Loucy (cell line): ENCODE results near the gene GPR146.

Experiments used
- H2AFZ ChIP-seq: fragments of 200-600 bp; sonication (generic); 2 replicates; pipeline ENCODE4 v1.6.0; 2016; ENCODE audit warnings: antibody characterized with exemption, mild to moderate bottlenecking, low read length, moderate library complexity
- H3F3A ChIP-seq: fragments of 200-600 bp; 2 replicates; pipeline ENCODE4 v1.6.0; 2016; ENCODE audit warnings: antibody characterized with exemption, low read depth, mild to moderate bottlenecking
- H3K27me3 ChIP-seq: fragments of 200-600 bp; sonication (generic); 2 replicates; pipeline ENCODE4 v1.6.1; 2014; ENCODE audit warnings: low read length, mild to moderate bottlenecking; ENCODE audit not compliant: insufficient read depth, poor library complexity, severe bottlenecking
- H3K36me3 ChIP-seq: fragments of 200-600 bp; sonication (generic); 2 replicates; pipeline ENCODE4 v1.6.1; 2016; ENCODE audit warnings: low read length; ENCODE audit not compliant: insufficient read depth
- H3K4me1 ChIP-seq: fragments of 200-600 bp; sonication (generic); 2 replicates; pipeline ENCODE4 v1.5.1; 2014; ENCODE audit warnings: low read length, mild to moderate bottlenecking; ENCODE audit not compliant: insufficient read depth, poor library complexity, severe bottlenecking
- H3K4me2 ChIP-seq: fragments of 200-600 bp; sonication (generic); 2 replicates; pipeline ENCODE4 v1.6.0; 2014; ENCODE audit warnings: antibody characterized with exemption, low read length, low read depth, mild to moderate bottlenecking; ENCODE audit not compliant: poor library complexity, severe bottlenecking
- H3K4me3 ChIP-seq: fragments of 200-600 bp; sonication (generic); 2 replicates; pipeline ENCODE4 v1.5.1; 2014; ENCODE audit warnings: low read length, mild to moderate bottlenecking, mixed read lengths; ENCODE audit not compliant: poor library complexity, severe bottlenecking
- H3K79me2 ChIP-seq: fragments of 200-600 bp; sonication (generic); 2 replicates; pipeline ENCODE4 v1.6.1; 2014; ENCODE audit warnings: low read length; ENCODE audit not compliant: insufficient read depth
- H3K9ac ChIP-seq: fragments of 200-600 bp; sonication (generic); 2 replicates; pipeline ENCODE4 v1.6.0; 2014; ENCODE audit warnings: mild to moderate bottlenecking, low read depth, low read length, moderate library complexity; ENCODE audit not compliant: poor library complexity, severe bottlenecking
- H3K9me2 ChIP-seq: fragments of 200-600 bp; sonication (generic); replicated peaks from 2 replicates; pipeline ENCODE4 v1.6.1; 2016; ENCODE audit warnings: low read depth, low read length, mixed read lengths
- H3K9me3 ChIP-seq: fragments of 200-600 bp; sonication (generic); 2 replicates; pipeline ENCODE4 v1.6.1; 2014; ENCODE audit warnings: mild to moderate bottlenecking, antibody characterized with exemption, low read length, low read depth; ENCODE audit not compliant: insufficient read depth
- H4K20me1 ChIP-seq: fragments of 200-600 bp; sonication (generic); 2 replicates; pipeline ENCODE4 v1.6.0; 2014; ENCODE audit warnings: antibody characterized with exemption, low read length, mild to moderate bottlenecking; ENCODE audit not compliant: insufficient read depth, poor library complexity, severe bottlenecking
- EZH2phosphoT487 ChIP-seq: fragments of 200-600 bp; IDR thresholded peaks from 2 replicates; pipeline ENCODE4 v1.6.1; 2018; ENCODE audit warnings: antibody characterized with exemption, mild to moderate bottlenecking, moderate library complexity, borderline replicate concordance
- TF ChIP-seq, protein P1 (sequence below): fragments of 200-600 bp; sonication (generic); conservative IDR thresholded peaks from 2 replicates; pipeline ENCODE4 v1.5.1; 2014; ENCODE audit warnings: mild to moderate bottlenecking, antibody characterized with exemption, low read length

GPR146 gene

GRCh38 chr7:1099637-1100036, 55.3 kb downstream of the GPR146 start:
- no peak for TF ChIP-seq EZH2phosphoT487
- TF ChIP-seq, protein P1, sequence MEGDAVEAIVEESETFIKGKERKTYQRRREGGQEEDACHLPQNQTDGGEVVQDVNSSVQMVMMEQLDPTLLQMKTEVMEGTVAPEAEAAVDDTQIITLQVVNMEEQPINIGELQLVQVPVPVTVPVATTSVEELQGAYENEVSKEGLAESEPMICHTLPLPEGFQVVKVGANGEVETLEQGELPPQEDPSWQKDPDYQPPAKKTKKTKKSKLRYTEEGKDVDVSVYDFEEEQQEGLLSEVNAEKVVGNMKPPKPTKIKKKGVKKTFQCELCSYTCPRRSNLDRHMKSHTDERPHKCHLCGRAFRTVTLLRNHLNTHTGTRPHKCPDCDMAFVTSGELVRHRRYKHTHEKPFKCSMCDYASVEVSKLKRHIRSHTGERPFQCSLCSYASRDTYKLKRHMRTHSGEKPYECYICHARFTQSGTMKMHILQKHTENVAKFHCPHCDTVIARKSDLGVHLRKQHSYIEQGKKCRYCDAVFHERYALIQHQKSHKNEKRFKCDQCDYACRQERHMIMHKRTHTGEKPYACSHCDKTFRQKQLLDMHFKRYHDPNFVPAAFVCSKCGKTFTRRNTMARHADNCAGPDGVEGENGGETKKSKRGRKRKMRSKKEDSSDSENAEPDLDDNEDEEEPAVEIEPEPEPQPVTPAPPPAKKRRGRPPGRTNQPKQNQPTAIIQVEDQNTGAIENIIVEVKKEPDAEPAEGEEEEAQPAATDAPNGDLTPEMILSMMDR: no peak
- Histone ChIP-seq H4K20me1 (no peaks in the 10 kb centered on the region), H3K27me3 (no peaks in the 10 kb centered on the region), H3K79me2 (no peaks in the 10 kb centered on the region), H3K36me3 (no peaks in the 10 kb centered on the region), H2AFZ (no peak overlapping the region), H3K9ac (no peak overlapping the region), H3F3A (no peaks in the 10 kb centered on the region), H3K4me1 (peaks cover 12% of the 10 kb centered on the region), H3K4me3 (no peak overlapping the region), H3K9me2 (no peaks in the 10 kb centered on the region), H3K4me2 (no peak overlapping the region), H3K9me3 (no peaks in the 10 kb centered on the region)

- no peak overlapping the region for H2AFZ ChIP-seq
- no peak overlapping the region for H3K4me2 ChIP-seq
- H3K9me3 ChIP-seq: no peaks in the 10 kb centered on the region
- H3F3A ChIP-seq: no peaks in the 10 kb centered on the region
- no peaks in the 10 kb centered on the region for H3K36me3 ChIP-seq
- no peaks in the 10 kb centered on the region for H3K27me3 ChIP-seq
- H4K20me1 ChIP-seq: no peaks in the 10 kb centered on the region
- no peak overlapping the region for H3K9ac ChIP-seq
- no peaks in the 10 kb centered on the region for H3K9me2 ChIP-seq
- no peaks in the 10 kb centered on the region for H3K79me2 ChIP-seq
- H3K4me3 ChIP-seq: no peak overlapping the region
- H3K4me1 ChIP-seq: peaks cover 19% of the 10 kb centered on the region
- no peak for TF ChIP-seq EZH2phosphoT487
- TF ChIP-seq, protein P1: no peak
These were observed 56.0 kb downstream of the GPR146 start for GRCh38 chr7:1100386-1100785.

DNA sequence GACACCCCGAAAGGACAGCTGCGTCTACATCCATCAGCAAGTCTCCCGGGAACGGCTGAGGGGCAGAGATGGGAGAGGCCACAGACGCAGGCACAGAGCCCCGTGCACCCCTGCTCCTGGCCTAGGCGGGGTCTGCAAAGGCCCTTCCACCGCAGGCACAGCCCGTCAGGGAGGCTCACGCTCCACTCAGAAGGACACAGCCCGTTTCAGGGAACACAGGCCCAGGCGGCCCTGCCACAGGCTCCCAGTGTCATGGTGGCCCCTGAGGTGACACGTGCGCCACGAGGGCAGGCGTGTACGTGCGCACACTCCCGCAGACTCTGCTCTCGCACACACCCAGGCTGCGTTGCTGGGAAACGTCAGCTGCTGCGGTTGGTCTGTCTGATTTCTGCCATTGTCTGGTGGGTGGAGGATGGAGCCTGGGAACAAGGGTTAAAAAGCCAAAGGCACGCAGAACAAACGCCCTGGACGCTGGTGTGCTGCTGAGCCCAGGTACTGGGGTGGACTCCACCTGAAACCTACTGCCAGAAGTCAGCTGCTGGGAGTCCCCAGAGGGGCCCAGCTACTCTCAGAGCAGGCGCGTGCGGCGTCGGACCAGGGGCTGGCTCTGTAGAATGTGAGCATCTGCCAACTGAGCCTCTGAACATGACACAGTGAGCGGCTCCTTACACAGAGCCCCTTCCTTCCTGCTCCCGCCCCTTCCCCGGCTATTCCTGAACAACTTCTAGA, 56.7 kb downstream of the GPR146 start:
- H3K9me2 ChIP-seq: no peaks in the 10 kb centered on the region
- no peak for TF ChIP-seq EZH2phosphoT487
- TF ChIP-seq, protein P1: no peak
- no peaks in the 10 kb centered on the region for H3K36me3 ChIP-seq
- no peaks in the 10 kb centered on the region for H3K9me3 ChIP-seq
- H4K20me1 ChIP-seq: no peaks in the 10 kb centered on the region
- H3K4me2 ChIP-seq: no peak overlapping the region
- H3K79me2 ChIP-seq: no peaks in the 10 kb centered on the region
- H2AFZ ChIP-seq: no peak overlapping the region
- no peak overlapping the region for H3K9ac ChIP-seq
- no peak overlapping the region for H3K4me3 ChIP-seq
- no peaks in the 10 kb centered on the region for H3K27me3 ChIP-seq
- H3F3A ChIP-seq: no peaks in the 10 kb centered on the region
- peaks cover 19% of the 10 kb centered on the region for H3K4me1 ChIP-seq
